K562 (cell line): ENCODE results near the gene FOXO3. TPM values are rescaled to one million over a fixed set of nuclear protein-coding genes. Genes with fewer than 3 reads are reported as not detected.

Experiments used
- ATAC-seq: fragments of 200-7000 bp; cut with Tn5 transposase; 3 replicates; pipeline ENCODE4 v1.9.1; 2020; ENCODE audit warnings: moderate library complexity
- BruUV-seq: library from RNA; stranded (reverse); fragments of 400-500 nt; replicated peaks from 2 replicates; lab custom pipeline; 2021; lab: Mats Ljungman, UMichigan
- CTCF ChIA-PET: fragments of 300-600 bp; formaldehyde crosslinking; extraction: SDS; loops from one replicate; lab custom pipeline; 2021; ENCODE audit warnings: low intra/inter-chr PET ratio; lab: Yijun Ruan, JAX
- POLR2A ChIA-PET: fragments of 300-600, 350-650 bp; sonication (Branson Sonifier 250); formaldehyde crosslinking; extraction: SDS; loops from one replicate; lab custom pipeline; 2021; ENCODE audit warnings: antibody characterized with exemption, inconsistent platforms; lab: Yijun Ruan, JAX
- DNase-seq, 4 experiments: peaks; one replicate each; pipeline versions ENCODE4 v3.0.0 to v3.0.0-alpha.2; 2011 to 2018; ENCODE audit warnings: low spot score in 3 of 4, mixed read lengths in 3 of 4; ENCODE audit errors: extremely low read depth in 1 of 4
- FAIRE-seq: peaks from 2 replicates; lab custom pipeline; 2011; peaks lifted over from hg19 to GRCh38; lab: Jason Lieb, UNC
- H2AFZ ChIP-seq: 2 replicates; pipeline ENCODE4 v1.6.0; 2011; ENCODE audit warnings: low read depth, low read length, control low read depth, inconsistent platforms
- H3K27ac ChIP-seq: fragments of 200-600 bp; 3 replicates; pipeline ENCODE4 v1.8.0; 2011; ENCODE audit warnings: low read depth, mild to moderate bottlenecking, control low read depth, inconsistent platforms, low read length, moderate library complexity, mixed read lengths; ENCODE audit errors: extremely low read depth
- H3K27me3 ChIP-seq, 2 experiments: fragments of 300-600 bp in 1 of 2; 2 replicates in 1 of 2; 3 replicates in 1 of 2; pipeline versions ENCODE4 v1.6.0 to v1.8.0; 2011; ENCODE audit warnings: inconsistent platforms in 2 of 2, low read length in 2 of 2, mild to moderate bottlenecking in 1 of 2, mixed read lengths in 1 of 2, moderate library complexity in 1 of 2; ENCODE audit not compliant: control insufficient read depth in 2 of 2, insufficient read depth in 2 of 2
- H3K36me3 ChIP-seq: fragments of 300-600 bp; 3 replicates; pipeline ENCODE4 v1.8.0; 2011; ENCODE audit warnings: mild to moderate bottlenecking, low read length, inconsistent platforms; ENCODE audit not compliant: control insufficient read depth, insufficient read depth
- H3K4me1 ChIP-seq, 2 experiments: fragments of 200-600 bp in 1 of 2; replicated peaks in 1 of 2; 2 replicates in 1 of 2; 3 replicates in 1 of 2; pipeline versions ENCODE4 v1.5.1 to v1.8.0; 2011; ENCODE audit warnings: inconsistent platforms in 2 of 2, low read length in 2 of 2, mild to moderate bottlenecking in 1 of 2, mixed read lengths in 1 of 2, moderate library complexity in 1 of 2; ENCODE audit not compliant: control insufficient read depth in 2 of 2, insufficient read depth in 2 of 2
- H3K4me2 ChIP-seq: 2 replicates; pipeline ENCODE4 v1.6.1; 2011; ENCODE audit warnings: low read length, control low read depth, inconsistent platforms, mixed read lengths; ENCODE audit not compliant: insufficient read depth
- H3K4me3 ChIP-seq: fragments of 200-600 bp; sonication (generic), shearing (Covaris generic); 2 replicates; pipeline ENCODE4 v1.5.1; 2016; ENCODE audit warnings: control low read depth, inconsistent platforms
- H3K79me2 ChIP-seq: fragments of 200-600 bp; 3 replicates; pipeline ENCODE4 v1.8.0; 2011; ENCODE audit warnings: low read length, inconsistent platforms; ENCODE audit not compliant: control insufficient read depth, insufficient read depth
- H3K9ac ChIP-seq, 2 experiments: 2 replicates each; pipeline versions ENCODE4 v1.6.0 to v1.6.1; 2011; ENCODE audit warnings: low read depth in 2 of 2, low read length in 2 of 2, control low read depth in 1 of 2, inconsistent platforms in 1 of 2, mild to moderate bottlenecking in 1 of 2, mixed read lengths in 1 of 2; ENCODE audit not compliant: insufficient read depth in 1 of 2
- H3K9me1 ChIP-seq: one replicate; pipeline ENCODE4 v1.6.0; 2011; ENCODE audit warnings: inconsistent platforms, mild to moderate bottlenecking, low read length, moderate library complexity; ENCODE audit not compliant: control insufficient read depth, insufficient read depth
- H3K9me3 ChIP-seq: replicated peaks from 2 replicates; pipeline ENCODE4 v1.5.1; 2011; ENCODE audit warnings: low read depth, low read length, inconsistent platforms; ENCODE audit not compliant: control insufficient read depth, insufficient read depth
- H4K20me1 ChIP-seq: replicated peaks from 2 replicates; pipeline ENCODE4 v1.6.1; 2011; ENCODE audit warnings: low read length, inconsistent platforms, mixed read lengths; ENCODE audit not compliant: control insufficient read depth, insufficient read depth
- AFF1 ChIP-seq, 2 experiments: fragments of 450-650 bp; IDR thresholded peaks; 2 replicates each; pipeline ENCODE4 v1.6.1; 2018; ENCODE audit warnings: mild to moderate bottlenecking in 2 of 2, low read depth in 1 of 2; ENCODE audit not compliant: partially characterized antibody in 2 of 2
- DDX20 ChIP-seq: fragments of 450-650 bp; IDR thresholded peaks from 2 replicates; pipeline ENCODE4 v1.6.1; 2016; ENCODE audit warnings: missing genetic modification characterization, low read depth, mild to moderate bottlenecking, missing compliant biosample characterization, moderate library complexity
- FOXA3 ChIP-seq, 2 experiments: fragments of 450-650 bp in 1 of 2; sonication (generic) in 1 of 2; formaldehyde crosslinking; IDR thresholded peaks in 1 of 2; conservative IDR thresholded peaks in 1 of 2; 2 replicates each; pipeline versions ENCODE4 v1.4.0 to v1.8.0; 2020 to 2022; ENCODE audit warnings: mild to moderate bottlenecking in 2 of 2, missing genetic modification reagents in 1 of 2
- MLX ChIP-seq, 2 experiments: fragments of 450-650 bp in 1 of 2; sonication (generic) in 1 of 2; formaldehyde crosslinking; conservative IDR thresholded peaks; 2 replicates each; pipeline versions ENCODE4 v1.4.0 to v1.8.1; 2020 to 2022; ENCODE audit warnings: mild to moderate bottlenecking in 1 of 2, missing genetic modification reagents in 1 of 2
- PHTF2 ChIP-seq: fragments of 250-450 bp; sonication (Bioruptor Pico); IDR thresholded peaks from 2 replicates; pipeline ENCODE4 v1.5.0; 2021; ENCODE audit warnings: mild to moderate bottlenecking
- SUPT5H ChIP-seq: fragments of 450-650 bp; IDR thresholded peaks from 2 replicates; pipeline ENCODE4 v1.6.1; 2016
- TEAD2 ChIP-seq: fragments of 450-650 bp; IDR thresholded peaks from 2 replicates; pipeline ENCODE4 v1.6.1; 2016; ENCODE audit warnings: missing genetic modification characterization, control low read depth, missing compliant biosample characterization
- ZNF431 ChIP-seq: sonication (generic); formaldehyde crosslinking; IDR thresholded peaks from 2 replicates; pipeline ENCODE4 v1.8.0; 2022; ENCODE audit warnings: mild to moderate bottlenecking, missing genetic modification reagents
- ZNF778 ChIP-seq: fragments of 450-650 bp; formaldehyde crosslinking; IDR thresholded peaks from 2 replicates; pipeline ENCODE4 v1.4.0; 2020; ENCODE audit warnings: mild to moderate bottlenecking, moderate library complexity
- WGBS: fragments of 100-300 bp; shearing (Covaris generic); methylation state at CpG from one replicate; pipeline ENCODE4 v1.1.6; 2016; ENCODE audit warnings: low coverage, mixed read lengths; ENCODE audit not compliant: insufficient coverage; ENCODE audit errors: missing lambda C conversion rate; 5-methylcytosine and 5-hydroxymethylcytosine counted together
- in situ Hi-C: fragments of 300-500 bp; cut with MboI; formaldehyde crosslinking; loops from 4 replicates; pipeline ENCODE4 v1.15.0; 2018; ENCODE audit warnings: inconsistent platforms, mixed read lengths
- intact Hi-C: fragments of 100-400 bp; cut with micrococcal nuclease; formaldehyde crosslinking; loops from 2 replicates; pipeline ENCODE4 v1.14.2; 2022
- polyA plus RNA-seq, 8 experiments: library from polyadenylated mRNA; depleted of rRNA in 4 of 8; stranded (reverse) in 5 of 8; unstranded in 3 of 8; fragments of >200 nt; fragmentation: Nextera tagmentation in 2 of 8; fragmentation: Illumina TruSeq in 1 of 8; extraction: Ambion mirVana in 2 of 8; extraction: Trizol in 1 of 8; gene quantifications; 2 replicates each; pipeline versions ENCODE4 v1.2.1 to v1.2.3, GENCODE V29; 2011 to 2014; ENCODE audit warnings: inconsistent platforms in 1 of 8, missing spikeins in 1 of 8
- total RNA-seq, 7 experiments: library from RNA; depleted of rRNA in 6 of 7; stranded (reverse); fragments of >200 nt in 6 of 7; fragmentation: Illumina TruSeq in 2 of 7; extraction: Trizol in 2 of 7; gene quantifications; 2 replicates each; pipeline versions ENCODE4 v1.2.1 to v1.2.3, GENCODE V29; 2011 to 2021; ENCODE audit warnings: low replicate concordance in 1 of 7
- TF ChIP-seq, protein P1 (sequence below), 2 experiments: IDR thresholded peaks; 2 replicates each; pipeline ENCODE4 v1.6.1; 2012; ENCODE audit warnings: improper control_type of control experiment in 2 of 2, low read depth in 2 of 2, low read length in 2 of 2, borderline replicate concordance in 1 of 2

FOXO3 gene
- total and polyA plus RNA-seq, 9 of the 15 experiments (the other 6 are each of a cell fraction or from before 2014, with no cell fraction given), result 3.0 to 14.6 (median 6.0) TPM

DNA sequence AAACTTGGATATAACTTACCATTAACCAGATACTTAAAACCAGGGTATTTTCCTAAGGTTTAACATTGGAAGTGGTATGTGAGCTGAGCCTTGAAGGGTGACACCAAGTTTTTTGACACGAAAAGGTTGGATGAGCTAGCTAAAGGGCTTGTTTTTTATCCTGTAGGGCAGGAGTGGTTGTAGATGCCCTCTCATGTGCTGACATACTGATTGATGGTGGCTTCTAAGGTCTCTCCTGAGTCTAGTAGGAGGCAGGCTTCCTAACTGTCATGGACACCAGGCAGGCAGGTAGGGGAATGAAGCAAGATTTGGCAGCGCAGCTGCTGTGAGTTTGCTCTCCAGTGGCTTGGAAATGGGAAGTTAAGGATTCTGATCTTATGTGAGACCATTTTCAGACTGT lies 66.1 kb downstream of the FOXO3 start (continued):
- no peak for TF ChIP-seq FOXA3 (CRISPR knock-in tag; conservative IDR thresholded peaks at IDR 0.05 in 1 of 2, IDR thresholded peaks at IDR 0.05 in 1 of 2)
- TF ChIP-seq, all 486 proteins: peak for 2

DNA sequence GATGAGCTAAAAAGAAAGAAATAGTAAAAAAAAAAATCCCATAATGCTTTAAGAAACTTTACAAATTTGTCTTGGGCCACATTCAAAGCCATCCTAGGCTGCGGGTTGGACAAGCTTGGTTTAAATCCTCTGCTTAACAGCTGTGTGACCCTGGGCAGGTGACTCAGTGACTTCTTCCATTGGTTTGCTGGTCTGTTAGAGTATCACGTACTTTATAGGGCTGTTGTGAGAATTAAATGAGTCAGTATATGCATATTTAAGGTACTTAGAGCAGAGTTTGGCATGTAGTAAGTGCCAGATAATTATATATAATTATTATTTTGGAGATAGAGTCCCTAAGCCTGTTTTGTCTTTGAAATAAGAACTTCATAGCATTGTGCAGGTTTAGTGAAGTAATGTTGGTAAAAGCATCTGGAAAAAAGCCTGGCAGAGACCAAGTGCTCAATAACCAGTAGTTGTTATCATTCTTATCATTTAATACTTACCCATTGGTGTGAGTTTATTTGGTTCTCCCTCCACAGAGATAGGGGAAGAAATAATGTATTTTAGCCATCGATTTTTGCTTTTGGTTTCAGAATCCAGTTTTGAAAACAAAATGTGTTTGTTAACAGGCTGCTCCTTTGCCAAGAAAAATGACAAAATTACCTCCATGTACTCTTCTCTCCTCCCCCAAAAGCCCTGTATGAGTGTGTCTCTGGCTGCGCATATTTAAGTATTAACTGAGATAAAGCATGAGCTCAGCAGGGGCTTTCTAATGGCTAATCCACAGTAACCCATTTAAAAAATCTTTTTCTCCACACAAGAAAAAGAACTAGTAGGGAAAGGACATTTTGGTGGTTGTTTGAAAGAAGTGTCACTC lies 67.2 kb downstream of the FOXO3 start:
- no peak for ATAC-seq
- TF ChIP-seq ZNF431 (no peak), MLX (CRISPR knock-in tag; conservative IDR thresholded peaks at IDR 0.05) (no peak), TEAD2 (tag) (no peak), SUPT5H (no peak), PHTF2 (CRISPR knock-in tag) (no peak), AFF1 (IDR thresholded peaks at IDR 0.05; ENCODE audit: low read depth in 1 of 2, partially characterized antibody in 2 of 2) (no peak), DDX20 (tag) (no peak), ZNF778 (no peak)
- TF ChIP-seq, protein P1, sequence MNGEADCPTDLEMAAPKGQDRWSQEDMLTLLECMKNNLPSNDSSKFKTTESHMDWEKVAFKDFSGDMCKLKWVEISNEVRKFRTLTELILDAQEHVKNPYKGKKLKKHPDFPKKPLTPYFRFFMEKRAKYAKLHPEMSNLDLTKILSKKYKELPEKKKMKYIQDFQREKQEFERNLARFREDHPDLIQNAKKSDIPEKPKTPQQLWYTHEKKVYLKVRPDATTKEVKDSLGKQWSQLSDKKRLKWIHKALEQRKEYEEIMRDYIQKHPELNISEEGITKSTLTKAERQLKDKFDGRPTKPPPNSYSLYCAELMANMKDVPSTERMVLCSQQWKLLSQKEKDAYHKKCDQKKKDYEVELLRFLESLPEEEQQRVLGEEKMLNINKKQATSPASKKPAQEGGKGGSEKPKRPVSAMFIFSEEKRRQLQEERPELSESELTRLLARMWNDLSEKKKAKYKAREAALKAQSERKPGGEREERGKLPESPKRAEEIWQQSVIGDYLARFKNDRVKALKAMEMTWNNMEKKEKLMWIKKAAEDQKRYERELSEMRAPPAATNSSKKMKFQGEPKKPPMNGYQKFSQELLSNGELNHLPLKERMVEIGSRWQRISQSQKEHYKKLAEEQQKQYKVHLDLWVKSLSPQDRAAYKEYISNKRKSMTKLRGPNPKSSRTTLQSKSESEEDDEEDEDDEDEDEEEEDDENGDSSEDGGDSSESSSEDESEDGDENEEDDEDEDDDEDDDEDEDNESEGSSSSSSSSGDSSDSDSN (IDR thresholded peaks at IDR 0.05; ENCODE audit: borderline replicate concordance in 1 of 2, low read depth in 2 of 2, low read length in 2 of 2), result no peak

More for the DNA sequence above, 67.2 kb downstream of the FOXO3 start:
- Histone ChIP-seq H2AFZ (no peak overlapping the region), H3K36me3 (no peaks in the 10 kb centered on the region), H3K4me3 (no peak overlapping the region), H3K9me3 (no peaks in the 10 kb centered on the region), H3K9ac (no peak overlapping the region), H3K4me2 (no peak overlapping the region), H3K9me1 (no peaks in the 10 kb centered on the region), H3K4me1 (peaks cover 6 to 43% of the 10 kb centered on the region in 2 experiments; a peak in 4 of 5 replicates), H3K79me2 (peaks cover 19% of the 10 kb centered on the region; the same call in 2 of the 3 replicates), H3K27ac (no peak overlapping the region), H4K20me1 (no peaks in the 10 kb centered on the region; the same call in 1 of the 2 replicates), H3K27me3 (no peaks in the 10 kb centered on the region)
- ChIA-PET CTCF (interaction anchor here (0.6 kb wide), 1 partner anchor 152 kb away, joined by 3 read pairs; no protein-coding TSS in a partner anchor), POLR2A (interaction anchor here (0.7 to 1.5 kb wide), 2 partner anchors 11 to 29 kb away, joined by 5 to 7 read pairs; no protein-coding TSS in a partner anchor)
- DNase-seq (no peak), FAIRE-seq (no peak)
- WGBS, result 43% methylated on average over 4 of the region's 4 CpGs
- in situ Hi-C loops (no loop called here), intact Hi-C loops (no loop called here)
- BruUV-seq, result no TSS peak
